ENCODE data around the gene TGFBRAP1. TPM values are rescaled to one million over a fixed set of nuclear protein-coding genes. Genes with fewer than 3 reads are reported as not detected.
"Not testable (repeated sequence)": the region's sequence is repeated elsewhere in the genome, so short reads cannot be mapped to it uniquely, and the experiment has no call there.

TGFBRAP1 gene
- total RNA-seq, 1 experiment from 2014 or later: 19.3 TPM

DNA sequence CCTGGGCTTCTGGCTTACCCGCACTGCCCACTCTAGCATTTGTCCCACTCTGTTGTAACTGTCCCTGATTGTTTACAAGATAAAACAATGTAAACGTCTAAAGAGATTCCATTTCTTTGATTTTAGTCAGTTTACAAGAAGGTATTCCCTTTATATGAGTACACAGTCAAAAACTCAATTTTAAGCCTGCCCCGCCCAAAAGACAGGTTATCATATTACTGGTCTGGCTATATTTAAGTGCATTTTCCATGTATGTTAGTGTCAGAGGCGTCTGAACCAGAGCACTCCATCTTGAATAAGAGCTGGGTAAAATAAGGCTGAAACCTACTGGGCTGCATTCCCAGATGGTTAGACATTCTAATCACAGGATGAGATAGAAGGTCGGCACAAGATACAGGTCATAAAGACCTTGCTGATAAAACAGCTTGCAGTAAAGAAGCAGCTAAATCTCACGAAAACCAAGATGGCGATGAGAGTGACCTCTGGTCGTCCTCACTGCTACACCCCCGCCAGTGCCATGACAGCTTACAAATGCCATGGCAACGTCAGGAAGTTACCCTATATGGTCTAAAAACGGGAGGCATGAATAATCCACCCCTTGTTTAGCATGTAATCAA lies 73.0 kb downstream of the TGFBRAP1 start:
- BruUV-seq (replicated peaks): no TSS peak
- H3K27ac Mint-ChIP-seq (ENCODE audit: low read depth, unreplicated experiment): no peak overlapping the region
- no peak for DNase-seq (ENCODE audit: unreplicated experiment)
- ChIA-PET CTCF (no interaction called here), POLR2A (no interaction called here)
- intact Hi-C loops (cut with micrococcal nuclease): no loop called here
- H3K27me3 Mint-ChIP-seq (ENCODE audit: insufficient read depth, unreplicated experiment): no peaks in the 10 kb centered on the region
- TF ChIP-seq, protein P1, sequence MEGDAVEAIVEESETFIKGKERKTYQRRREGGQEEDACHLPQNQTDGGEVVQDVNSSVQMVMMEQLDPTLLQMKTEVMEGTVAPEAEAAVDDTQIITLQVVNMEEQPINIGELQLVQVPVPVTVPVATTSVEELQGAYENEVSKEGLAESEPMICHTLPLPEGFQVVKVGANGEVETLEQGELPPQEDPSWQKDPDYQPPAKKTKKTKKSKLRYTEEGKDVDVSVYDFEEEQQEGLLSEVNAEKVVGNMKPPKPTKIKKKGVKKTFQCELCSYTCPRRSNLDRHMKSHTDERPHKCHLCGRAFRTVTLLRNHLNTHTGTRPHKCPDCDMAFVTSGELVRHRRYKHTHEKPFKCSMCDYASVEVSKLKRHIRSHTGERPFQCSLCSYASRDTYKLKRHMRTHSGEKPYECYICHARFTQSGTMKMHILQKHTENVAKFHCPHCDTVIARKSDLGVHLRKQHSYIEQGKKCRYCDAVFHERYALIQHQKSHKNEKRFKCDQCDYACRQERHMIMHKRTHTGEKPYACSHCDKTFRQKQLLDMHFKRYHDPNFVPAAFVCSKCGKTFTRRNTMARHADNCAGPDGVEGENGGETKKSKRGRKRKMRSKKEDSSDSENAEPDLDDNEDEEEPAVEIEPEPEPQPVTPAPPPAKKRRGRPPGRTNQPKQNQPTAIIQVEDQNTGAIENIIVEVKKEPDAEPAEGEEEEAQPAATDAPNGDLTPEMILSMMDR (IDR thresholded peaks at IDR 0.05; ENCODE audit: unreplicated experiment): no peak
- H3K4me1 Mint-ChIP-seq (ENCODE audit: insufficient read depth, unreplicated experiment): peaks cover 6% of the 10 kb centered on the region
- no peak overlapping the region for H3K4me3 Mint-ChIP-seq (ENCODE audit: unreplicated experiment)
- H3K9me3 Mint-ChIP-seq (ENCODE audit: unreplicated experiment): no peaks in the 10 kb centered on the region
- peaks cover 6% of the 10 kb centered on the region for H3K36me3 Mint-ChIP-seq (ENCODE audit: insufficient read depth, unreplicated experiment)

DNA sequence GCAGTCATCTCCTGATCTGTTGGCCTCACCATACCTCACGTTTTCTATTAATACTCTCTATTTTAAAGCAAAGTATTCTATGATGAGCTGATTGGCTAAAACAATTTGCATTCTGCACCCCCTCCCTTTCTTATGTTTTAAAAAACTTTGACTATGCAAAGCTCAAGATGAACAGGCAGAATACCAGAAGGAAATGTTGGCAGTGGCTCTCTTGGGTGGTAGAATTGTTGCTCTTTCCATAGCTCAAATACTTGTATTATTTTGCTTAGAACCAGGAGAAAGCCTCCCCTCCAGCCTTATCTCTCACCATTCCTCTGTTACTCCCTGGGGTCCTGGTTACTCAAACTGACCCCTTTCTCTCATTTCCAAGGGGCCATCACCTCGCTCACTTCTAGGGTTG lies 73.6 kb downstream of the TGFBRAP1 start:
- BruUV-seq (replicated peaks): no TSS peak
- Mint-ChIP-seq H3K27ac (ENCODE audit: low read depth, unreplicated experiment) (no peak overlapping the region), H3K36me3 (ENCODE audit: insufficient read depth, unreplicated experiment) (peaks cover 6% of the 10 kb centered on the region), H3K4me1 (ENCODE audit: insufficient read depth, unreplicated experiment) (peaks cover under 1% of the 10 kb centered on the region), H3K4me3 (ENCODE audit: unreplicated experiment) (no peak overlapping the region), H3K9me3 (ENCODE audit: unreplicated experiment) (no peaks in the 10 kb centered on the region), H3K27me3 (ENCODE audit: insufficient read depth, unreplicated experiment) (no peaks in the 10 kb centered on the region)
- ChIA-PET POLR2A (no interaction called here), CTCF (no interaction called here)
- TF ChIP-seq, protein P1 (IDR thresholded peaks at IDR 0.05; ENCODE audit: unreplicated experiment): no peak
- intact Hi-C loops (cut with micrococcal nuclease): no loop called here
- DNase-seq (ENCODE audit: unreplicated experiment): no peak

DNA sequence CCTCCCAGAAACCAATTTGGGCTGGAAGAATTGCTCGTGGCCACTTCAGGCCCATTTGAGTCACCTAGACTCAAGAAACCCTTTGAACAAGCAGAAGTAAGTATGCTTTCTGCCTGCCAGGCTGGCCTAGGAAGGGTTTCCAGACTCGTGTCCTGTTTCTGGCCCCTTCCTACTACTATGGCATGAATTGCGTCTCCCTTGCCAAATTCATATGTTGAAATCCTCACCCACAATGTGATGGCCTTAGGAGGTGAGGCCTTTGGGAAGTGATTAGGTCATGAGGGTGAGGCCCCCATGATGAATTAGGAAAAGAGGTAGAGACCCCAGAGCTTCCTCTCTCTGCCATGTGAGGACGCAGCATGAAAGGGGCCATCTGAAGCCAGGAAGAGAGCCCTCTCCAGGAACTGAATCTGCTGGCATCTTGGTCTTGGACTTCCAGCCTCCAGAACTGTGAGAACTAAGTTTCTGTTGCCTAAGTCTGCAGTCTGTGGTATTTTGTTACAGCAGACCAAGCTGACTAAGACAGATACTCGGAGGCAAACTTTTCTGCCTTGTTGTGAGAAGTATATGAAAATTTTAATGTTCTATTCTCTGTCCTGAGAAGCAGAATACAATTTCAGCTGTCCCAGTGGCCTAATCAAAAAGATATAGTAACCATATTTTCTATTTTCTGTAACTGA lies 74.9 kb downstream of the TGFBRAP1 start:
- Mint-ChIP-seq H3K27ac (ENCODE audit: low read depth, unreplicated experiment) (no peak overlapping the region), H3K9me3 (ENCODE audit: unreplicated experiment) (no peaks in the 10 kb centered on the region), H3K27me3 (ENCODE audit: insufficient read depth, unreplicated experiment) (peaks cover 7% of the 10 kb centered on the region), H3K4me3 (ENCODE audit: unreplicated experiment) (no peak overlapping the region), H3K36me3 (ENCODE audit: insufficient read depth, unreplicated experiment) (peaks cover 6% of the 10 kb centered on the region), H3K4me1 (ENCODE audit: insufficient read depth, unreplicated experiment) (peaks cover 6% of the 10 kb centered on the region)
- CTCF ChIA-PET: interaction anchor here (0.7 to 2.0 kb wide), 4 partner anchors 15 to 503 kb away, joined by 3 to 6 read pairs (median 3); no protein-coding TSS in a partner anchor
- intact Hi-C loops (cut with micrococcal nuclease): no loop called here
- BruUV-seq (replicated peaks): no TSS peak
- TF ChIP-seq, protein P1 (IDR thresholded peaks at IDR 0.05; ENCODE audit: unreplicated experiment): no peak
- DNase-seq (ENCODE audit: unreplicated experiment): no peak
- POLR2A ChIA-PET: no interaction called here

DNA sequence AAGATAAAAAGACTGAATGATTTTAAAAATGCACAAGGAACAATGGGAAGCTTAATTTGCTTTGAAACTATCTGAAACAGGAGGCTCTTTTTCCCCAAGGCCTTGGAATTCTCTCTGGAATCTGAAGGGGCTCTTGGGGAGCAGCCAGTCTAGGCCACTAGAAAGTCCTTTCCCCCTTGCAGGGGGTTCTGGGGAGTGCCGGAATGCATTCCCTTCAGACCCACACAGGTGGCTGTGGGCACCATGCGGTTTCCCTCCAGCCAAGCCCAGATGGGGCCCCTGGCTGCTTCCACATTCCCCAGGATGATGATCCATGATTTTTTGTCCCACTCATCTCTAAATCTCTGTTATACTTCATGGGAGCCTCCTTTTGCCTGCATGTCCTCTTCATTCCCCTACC lies 77.3 kb downstream of the TGFBRAP1 start:
- no peak overlapping the region for H3K27ac Mint-ChIP-seq (ENCODE audit: low read depth, unreplicated experiment)
- H3K9me3 Mint-ChIP-seq (ENCODE audit: unreplicated experiment): no peaks in the 10 kb centered on the region
- H3K36me3 Mint-ChIP-seq (ENCODE audit: insufficient read depth, unreplicated experiment): peaks cover 2% of the 10 kb centered on the region
- ChIA-PET POLR2A (no interaction called here), CTCF (no interaction called here)
- no TSS peak for BruUV-seq (replicated peaks)
- DNase-seq (ENCODE audit: unreplicated experiment): no peak
- TF ChIP-seq, protein P1 (IDR thresholded peaks at IDR 0.05; ENCODE audit: unreplicated experiment): no peak
- no peak overlapping the region for H3K4me3 Mint-ChIP-seq (ENCODE audit: unreplicated experiment)
- H3K27me3 Mint-ChIP-seq (ENCODE audit: insufficient read depth, unreplicated experiment): peaks cover 15% of the 10 kb centered on the region
- peaks cover 12% of the 10 kb centered on the region for H3K4me1 Mint-ChIP-seq (ENCODE audit: insufficient read depth, unreplicated experiment)
- intact Hi-C loops (cut with micrococcal nuclease): no loop called here

DNA sequence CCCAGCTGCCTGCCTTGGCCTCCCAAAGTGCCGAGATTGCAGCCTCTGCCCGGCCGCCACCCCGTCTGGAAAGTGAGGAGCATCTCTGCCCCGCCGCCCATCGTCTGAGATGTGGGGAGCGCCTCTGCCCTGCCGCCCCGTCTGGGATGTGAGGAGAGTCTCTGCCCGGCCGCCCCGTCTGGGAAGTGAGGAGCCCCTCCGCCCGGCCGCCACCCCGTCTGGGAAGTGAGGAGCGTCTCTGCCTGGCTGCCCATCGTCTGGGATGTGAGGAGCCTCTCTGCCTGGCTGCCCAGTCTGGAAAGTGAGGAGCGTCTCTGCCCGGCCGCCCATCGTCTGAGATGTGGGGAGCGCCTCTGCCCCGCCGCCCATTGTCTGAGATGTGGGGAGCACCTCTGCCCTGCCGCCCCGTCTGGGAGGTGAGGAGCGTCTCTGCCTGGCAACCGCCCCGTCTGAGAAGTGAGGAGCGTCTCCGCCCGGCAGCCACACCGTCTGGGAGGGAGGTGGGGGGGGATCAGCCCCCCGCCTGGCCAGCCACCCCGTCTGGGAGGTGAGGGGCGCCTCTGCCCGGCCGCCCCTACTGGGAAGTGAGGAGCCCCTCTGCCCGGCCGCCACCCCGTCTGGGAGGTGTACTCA lies 78.4 kb downstream of the TGFBRAP1 start:
- DNase-seq (ENCODE audit: unreplicated experiment); intact Hi-C loops (cut with micrococcal nuclease); H3K9me3 Mint-ChIP-seq (ENCODE audit: unreplicated experiment); CTCF ChIA-PET; H3K4me3 Mint-ChIP-seq (ENCODE audit: unreplicated experiment); BruUV-seq (replicated peaks); H3K27ac Mint-ChIP-seq (ENCODE audit: low read depth, unreplicated experiment); H3K36me3 Mint-ChIP-seq (ENCODE audit: insufficient read depth, unreplicated experiment); POLR2A ChIA-PET: not testable (repeated sequence)
- Mint-ChIP-seq H3K27me3 (ENCODE audit: insufficient read depth, unreplicated experiment) (peaks cover 15% of the 10 kb centered on the region), H3K4me1 (ENCODE audit: insufficient read depth, unreplicated experiment) (peaks cover 12% of the 10 kb centered on the region)
